CD4-positive, alpha-beta T cell treated with Interleukin-15 for 4 hours (primary cell): ENCODE data around the gene MSMO1.
A peak's percentile ranks its signal among the peaks of the same experiment; 100 is the strongest.
"Not testable (repeated sequence)": the region's sequence is repeated elsewhere in the genome, so short reads cannot be mapped to it uniquely, and the experiment has no call there.

ENCODE experiments used
- DNase-seq: peaks from one replicate; pipeline ENCODE4 v3.0.0-alpha.2; 2020; ENCODE audit warnings: low spot score

Gene MSMO1

GRCh38 chr4:165327211-165328100 is at the start of gene MSMO1:
Gene MSMO1 (plus strand): TSS chr4:165327669. CDS start chr4:165333371, 5,702 bp downstream.
- peak; percentile 98 for DNase-seq

DNA sequence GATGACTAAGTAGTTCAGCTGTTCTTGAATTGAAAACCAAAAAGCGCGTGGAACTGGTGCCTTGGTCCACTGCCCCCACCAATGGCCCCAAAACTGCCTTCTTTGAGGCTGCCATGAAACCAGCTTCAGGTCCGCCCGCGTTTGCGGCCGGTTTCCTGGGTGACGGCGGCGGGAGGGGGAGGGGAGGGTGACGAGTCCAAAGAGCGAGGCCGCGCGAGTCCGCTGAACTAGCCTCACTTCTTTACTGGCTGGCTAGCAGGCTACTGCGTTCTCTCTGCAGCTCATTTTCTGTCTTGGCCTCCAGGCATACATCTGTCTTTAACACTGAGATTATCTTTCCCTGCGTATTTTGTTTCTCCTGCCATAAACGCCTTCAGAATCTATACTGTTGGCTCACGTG is 47.9 kb upstream of the MSMO1 start:
- not testable (repeated sequence) for DNase-seq

DNA sequence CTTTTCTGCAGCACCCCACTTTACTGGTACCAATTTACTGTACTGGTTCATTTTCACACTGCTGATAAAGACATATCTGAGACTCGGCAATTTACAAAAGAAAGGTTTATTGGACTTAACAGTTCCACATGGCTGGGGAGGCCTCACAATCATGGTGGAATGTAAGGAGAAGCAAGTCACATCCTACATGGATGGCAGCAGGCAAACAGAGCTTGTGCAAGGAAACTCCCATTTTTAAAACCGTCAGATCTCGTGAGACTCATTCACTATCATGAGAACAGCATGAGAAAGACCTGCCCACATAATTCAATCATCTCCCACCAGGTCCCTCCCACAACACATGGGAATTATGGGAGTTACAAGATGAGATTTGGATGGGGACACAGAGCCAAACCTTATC is 42.8 kb upstream of the MSMO1 start:
- DNase-seq: not testable (repeated sequence)

DNA sequence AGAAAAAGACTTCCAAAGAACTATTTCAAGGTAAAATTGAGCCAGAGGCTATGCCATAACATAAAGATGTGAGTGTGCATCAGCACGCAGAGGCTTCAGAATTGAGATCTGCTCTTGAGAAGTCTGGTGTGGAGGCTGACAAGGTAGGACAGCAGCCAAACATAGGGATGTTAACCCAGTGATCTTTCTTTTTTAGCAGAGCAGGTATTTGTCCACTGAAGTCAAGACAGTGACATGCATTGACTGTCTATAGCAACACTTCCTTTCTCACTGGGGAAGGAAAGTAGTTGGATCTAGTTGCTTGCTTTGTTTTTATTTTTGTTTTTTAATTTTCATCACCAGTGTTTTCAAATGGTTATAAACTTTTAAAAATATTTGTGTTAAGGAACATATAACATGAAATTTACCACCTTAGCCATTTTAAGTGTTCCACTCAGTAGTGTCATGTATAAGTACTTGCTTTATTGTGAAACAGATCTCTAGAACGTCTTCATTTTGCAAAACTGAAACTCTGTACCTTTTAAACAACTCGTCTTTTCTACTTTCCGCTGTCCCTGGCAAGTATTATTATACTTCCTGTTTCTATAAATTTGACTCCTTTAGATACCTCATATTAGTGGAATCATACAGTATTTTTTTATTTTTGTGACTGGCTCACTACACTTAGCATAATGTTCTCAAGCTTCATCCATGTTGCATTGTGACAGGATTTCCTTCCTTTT is 40.7 kb upstream of the MSMO1 start:
- not testable (repeated sequence) for DNase-seq

DNA sequence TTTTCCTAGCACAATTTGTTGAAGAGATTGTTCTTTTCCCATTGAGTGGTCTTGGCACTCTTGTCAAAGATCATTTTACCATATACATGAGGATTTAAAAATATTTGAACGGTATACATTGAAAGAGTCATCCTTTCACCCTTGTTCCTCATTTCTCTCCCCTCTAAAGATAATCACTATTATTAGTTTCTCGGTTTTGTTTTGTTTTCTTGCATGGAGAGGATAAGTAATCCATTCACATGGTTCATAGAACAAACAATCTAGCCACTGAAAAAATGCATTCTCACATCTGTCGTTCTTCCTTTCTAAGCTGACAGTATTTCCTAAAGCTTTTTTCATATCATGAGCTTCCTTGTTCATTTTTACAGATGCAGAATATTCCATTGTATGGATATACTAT is 39.2 kb upstream of the MSMO1 start:
- DNase-seq: no peak

DNA sequence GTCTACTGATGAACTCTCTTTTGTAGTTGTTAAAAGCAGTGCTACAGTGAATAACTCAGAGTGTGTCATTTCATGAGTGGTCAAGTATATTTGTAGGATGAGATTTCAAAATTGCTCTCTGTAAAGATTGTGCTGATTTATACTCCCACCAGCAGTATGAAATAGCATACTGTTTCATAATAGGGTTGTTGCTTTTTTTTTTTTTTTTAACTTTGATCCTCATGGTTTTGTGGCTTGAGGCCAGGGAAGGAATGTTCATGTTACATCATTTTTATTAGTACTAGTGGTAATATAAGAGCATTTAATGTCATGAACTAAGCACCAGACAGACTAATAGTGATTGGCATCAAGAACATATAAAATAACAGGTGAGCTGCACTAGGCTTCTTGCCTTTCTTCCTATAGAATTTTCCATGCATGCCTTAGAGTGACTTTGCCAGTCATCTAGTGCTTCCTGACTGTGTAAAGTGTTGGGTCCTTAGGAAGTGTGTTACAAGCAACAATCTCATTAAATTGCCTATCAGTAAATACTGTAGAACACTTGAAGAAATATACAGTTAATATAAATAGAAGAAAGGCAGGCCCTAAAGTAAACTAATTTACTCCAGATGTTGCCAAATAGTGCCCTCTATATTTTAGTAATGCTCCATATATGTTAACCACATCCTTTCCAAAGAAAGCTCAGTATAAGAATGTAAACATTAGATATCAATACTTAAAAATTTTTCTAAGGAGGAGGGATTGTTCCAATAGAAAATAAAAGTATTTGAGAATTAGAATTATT is 38.6 kb upstream of the MSMO1 start:
- DNase-seq: no peak

DNA sequence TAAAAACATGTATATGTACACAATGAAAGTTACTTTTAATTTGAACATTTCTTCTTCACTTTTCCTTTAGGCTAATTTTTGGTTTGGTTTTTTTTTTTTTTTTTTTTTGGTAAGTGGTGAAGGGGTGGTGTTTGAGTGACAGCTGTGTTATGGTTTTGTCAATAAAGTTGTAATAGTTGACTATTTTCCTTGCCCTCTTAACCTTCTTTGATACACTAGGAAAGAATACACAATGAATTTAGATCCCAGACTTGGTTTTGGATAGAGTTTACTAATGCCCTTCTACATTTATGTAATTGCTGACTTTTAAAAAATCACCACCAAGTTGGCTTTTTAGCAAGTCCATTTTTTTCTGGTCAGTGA is 38.1 kb upstream of the MSMO1 start:
- DNase-seq: no peak

- DNase-seq: no peak
These were observed 34.4 kb upstream of the MSMO1 start for GRCh38 chr4:165293061-165293460.

DNA sequence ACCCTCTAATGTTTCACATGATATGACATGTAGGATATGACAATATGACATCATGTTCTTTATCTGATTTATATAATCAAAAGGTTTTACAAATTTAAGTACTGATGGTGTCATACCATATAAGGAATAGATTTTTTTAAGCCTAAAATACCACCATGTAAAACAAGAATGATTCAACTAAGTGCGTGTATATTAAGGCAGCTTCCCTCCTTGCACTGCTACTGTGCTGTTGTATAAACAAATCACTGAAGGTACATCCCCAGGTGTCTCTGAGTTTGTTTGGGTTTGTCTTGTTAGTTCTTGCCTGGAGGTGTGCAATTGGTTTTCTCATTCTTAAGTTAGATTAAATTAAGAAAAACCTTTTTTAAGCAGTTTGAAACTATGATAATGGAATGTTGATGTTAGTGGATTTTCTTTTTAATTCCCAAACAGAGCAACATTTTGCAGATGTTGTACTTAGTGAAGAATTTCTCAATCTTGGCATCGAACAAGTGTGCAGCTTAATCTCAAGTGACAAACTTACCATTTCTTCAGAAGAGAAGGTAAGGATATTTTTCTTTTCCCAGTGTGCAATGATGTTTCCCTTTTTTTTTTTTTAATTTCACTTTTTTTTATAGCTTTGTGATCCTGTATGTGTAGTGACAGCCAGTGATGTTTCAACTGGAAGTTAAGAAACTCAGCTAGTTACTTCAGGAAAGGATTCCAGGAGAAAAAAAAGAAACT is 33.4 kb upstream of the MSMO1 start:
- no peak for DNase-seq

DNA sequence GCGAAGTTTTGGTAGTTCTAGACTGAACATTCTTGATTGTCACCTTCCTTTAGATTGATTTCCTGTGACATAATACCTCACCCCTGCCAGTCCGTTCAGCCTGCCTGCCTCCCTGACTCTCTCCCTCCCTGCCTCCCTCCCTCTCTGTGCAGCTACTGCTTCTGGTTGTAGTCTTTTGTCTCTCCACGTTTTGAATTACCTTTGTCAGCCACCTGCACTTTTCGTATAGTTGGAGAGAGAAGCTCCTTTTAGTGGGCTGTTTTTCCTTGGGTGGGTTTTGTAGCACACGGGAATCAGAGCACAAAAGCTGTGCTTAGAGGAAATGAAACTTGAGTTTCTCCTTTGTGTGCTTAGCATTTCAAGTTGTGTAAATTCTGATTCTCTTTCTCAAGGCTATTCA is 32.6 kb upstream of the MSMO1 start:
- DNase-seq: peak; percentile 16

- no peak for DNase-seq
These were observed 29.8 kb upstream of the MSMO1 start for GRCh38 chr4:165297626-165298025.

DNA sequence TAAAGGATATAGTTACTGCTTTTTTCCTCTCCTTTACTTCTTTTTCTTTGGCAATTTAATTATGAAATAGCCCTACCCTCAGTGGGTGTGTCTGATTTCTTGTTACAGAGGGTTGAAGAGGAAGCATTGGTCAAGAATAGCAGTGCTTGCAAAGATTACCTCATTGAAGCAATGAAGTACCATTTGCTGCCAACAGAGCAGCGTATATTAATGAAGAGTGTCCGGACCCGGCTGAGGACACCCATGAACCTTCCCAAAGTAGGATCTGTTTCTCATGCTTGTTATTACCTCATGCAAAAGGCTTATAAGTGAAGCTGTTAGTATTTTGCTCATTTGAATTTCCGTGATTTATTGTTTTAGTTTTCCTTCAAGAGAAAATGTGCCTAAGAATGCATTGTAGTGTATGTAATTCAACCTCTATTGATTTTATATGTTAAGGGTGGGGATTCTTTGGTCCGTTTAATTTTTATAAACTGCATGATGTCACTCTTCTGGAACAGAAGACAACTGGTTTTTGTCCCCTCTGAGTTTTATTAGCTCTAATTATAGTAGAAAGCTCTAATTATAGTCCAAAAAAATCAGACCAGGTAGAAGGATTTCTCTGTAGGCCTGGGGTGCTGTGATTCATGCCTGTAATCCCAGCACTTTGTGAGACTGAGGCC is 27.9 kb upstream of the MSMO1 start:
- no peak for DNase-seq

DNA sequence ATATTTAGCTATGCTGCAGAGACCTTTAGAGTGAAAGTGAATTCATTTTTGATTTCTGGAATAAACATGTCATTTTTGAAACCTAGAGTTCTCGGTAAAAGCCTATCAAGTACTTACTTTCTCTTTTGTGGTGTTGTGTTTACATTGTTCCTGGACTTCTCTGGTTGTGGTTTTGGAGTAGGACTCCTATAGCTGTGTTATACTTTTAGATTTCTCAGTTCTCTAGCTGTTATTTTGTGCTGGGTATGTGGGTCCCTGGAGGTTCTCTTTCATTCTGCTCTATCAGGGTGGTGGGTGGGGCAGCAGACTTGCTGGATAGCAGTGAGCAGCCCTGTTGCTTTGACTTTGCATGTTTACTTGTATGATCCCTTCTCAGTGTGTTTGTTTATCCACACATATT is 25.6 kb upstream of the MSMO1 start:
- DNase-seq: peak; percentile 39

DNA sequence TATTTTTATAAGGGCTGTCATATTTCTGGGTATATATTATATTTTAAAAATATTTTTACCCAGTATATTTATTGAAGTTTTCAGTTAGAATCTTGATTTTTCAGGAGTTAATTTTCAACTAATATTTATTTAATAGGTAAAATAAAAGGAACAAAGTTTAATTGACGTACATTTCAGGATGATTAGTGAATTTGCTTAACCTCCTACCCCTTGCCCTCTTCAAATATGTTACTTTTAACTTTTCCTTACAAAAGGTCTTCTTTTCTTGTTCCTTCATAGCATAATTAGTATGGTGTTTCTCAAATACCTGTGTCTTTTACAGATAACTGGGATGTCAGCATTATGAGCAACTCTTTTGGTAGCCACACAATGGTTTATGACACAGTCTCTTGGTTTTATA is 24.8 kb upstream of the MSMO1 start:
- DNase-seq: no peak

- DNase-seq: no peak
These were observed 19.3 kb upstream of the MSMO1 start for GRCh38 chr4:165308166-165308565.

DNA sequence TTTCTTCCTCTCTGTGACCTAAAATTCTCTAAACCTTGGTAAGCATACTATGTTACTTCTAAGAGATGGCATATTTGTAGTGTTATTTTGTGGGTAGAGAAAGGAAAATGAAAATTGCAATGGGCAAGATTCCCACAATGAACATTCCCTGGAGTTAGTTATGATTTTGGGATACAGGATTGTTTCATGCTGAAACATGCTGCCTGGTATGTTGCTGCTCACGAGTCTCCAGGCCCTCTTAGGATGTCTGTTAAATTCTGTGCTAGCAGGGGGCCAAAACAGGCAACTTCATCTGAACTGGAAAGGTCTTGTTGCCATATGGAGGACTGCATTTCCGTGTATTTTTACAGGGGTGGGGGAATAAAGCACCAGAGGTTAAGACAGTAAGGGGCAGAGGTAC is 18.9 kb upstream of the MSMO1 start:
- DNase-seq: no peak

- DNase-seq: no peak
These were observed 18.0 kb upstream of the MSMO1 start for GRCh38 chr4:165309456-165309855.

DNA sequence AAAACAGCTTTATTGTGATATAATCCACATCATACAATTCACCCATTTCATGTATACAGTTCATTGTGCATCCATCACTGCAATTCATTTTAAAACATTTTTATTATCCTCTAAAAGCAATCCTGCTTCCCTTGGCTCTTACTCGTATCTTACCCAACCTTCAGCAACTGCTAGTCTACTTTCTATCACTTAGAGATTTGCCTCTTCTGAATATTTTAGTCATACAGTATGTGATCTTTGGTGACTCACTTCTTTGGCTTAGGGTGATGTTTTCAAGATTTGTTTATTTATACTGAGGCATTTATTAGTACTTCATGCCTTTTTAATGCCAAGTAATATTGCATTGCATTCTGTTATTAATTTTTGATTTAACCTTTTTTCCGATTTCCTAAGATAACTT is 15.0 kb upstream of the MSMO1 start:
- DNase-seq: no peak

DNA sequence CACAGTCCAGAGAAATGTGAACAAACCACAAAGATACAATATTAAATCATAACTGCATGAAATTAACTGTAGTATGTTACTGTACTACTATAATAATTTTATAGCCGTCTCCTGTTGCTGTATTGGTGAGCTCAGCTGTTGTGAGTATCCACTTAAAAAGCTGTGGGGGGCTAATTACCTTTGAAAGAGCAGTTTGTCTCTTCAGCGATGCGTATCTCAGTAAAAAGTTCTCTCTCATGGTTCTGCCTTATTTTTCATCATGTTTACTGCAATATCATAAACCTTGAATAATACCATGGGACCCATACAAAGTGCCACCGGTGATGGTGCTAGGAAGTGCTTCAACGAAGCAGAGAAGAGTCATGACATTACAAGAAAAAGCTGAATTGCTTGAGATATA is 8.4 kb upstream of the MSMO1 start:
- no peak for DNase-seq

GRCh38 chr4:165319509-165319908 is 8.0 kb upstream of the MSMO1 start:
- DNase-seq: no peak

GRCh38 chr4:165324236-165324917 is 3.1 kb upstream of the MSMO1 start:
- DNase-seq: no peak
